Activated CD4-positive, alpha-beta T cell treated with anti-CD3 and anti-CD28 coated beads for 36 hours (primary cell): ENCODE data around the gene MMEL1. TPM values are rescaled to one million over a fixed set of nuclear protein-coding genes. Genes with fewer than 3 reads are reported as not detected.

Source experiments
- ATAC-seq: fragments of 200-7000 bp; cut with Tn5 transposase; one replicate; pipeline ENCODE4 v1.10.0; 2021; ENCODE audit warnings: mild to moderate bottlenecking, moderate library complexity
- CTCF ChIA-PET: fragments of 350-600 bp; sonication (Branson Sonifier 250); formaldehyde crosslinking; loops from one replicate; lab custom pipeline; 2021; ENCODE audit warnings: antibody characterized with exemption; lab: Charles Lee
- POLR2A ChIA-PET: fragments of 350-600 bp; sonication (Branson Sonifier 250); formaldehyde crosslinking; loops from one replicate; lab custom pipeline; 2021; ENCODE audit warnings: antibody characterized with exemption, inconsistent platforms; lab: Charles Lee
- DNase-seq: peaks from one replicate; pipeline ENCODE4 v3.0.0-alpha.2; 2020
- H3K27ac Mint-ChIP-seq: one replicate; pipeline ENCODE4 v1.8.0; 2021; ENCODE audit warnings: mixed read lengths
- H3K27me3 Mint-ChIP-seq: one replicate; pipeline ENCODE4 v1.8.0; 2021; ENCODE audit warnings: mixed read lengths
- H3K36me3 Mint-ChIP-seq: one replicate; pipeline ENCODE4 v1.8.0; 2021; ENCODE audit warnings: low read depth, mixed read lengths
- H3K4me1 Mint-ChIP-seq: one replicate; pipeline ENCODE4 v1.8.0; 2021; ENCODE audit warnings: mixed read lengths
- H3K4me3 Mint-ChIP-seq: one replicate; pipeline ENCODE4 v1.8.0; 2021; ENCODE audit warnings: mild to moderate bottlenecking, moderate library complexity, mixed read lengths
- H3K9me3 Mint-ChIP-seq: one replicate; pipeline ENCODE4 v1.8.0; 2021; ENCODE audit warnings: low read depth, mixed read lengths
- intact Hi-C, 2 experiments: fragments of 100-400 bp; cut with DNase I in 1 of 2; cut with micrococcal nuclease in 1 of 2; formaldehyde crosslinking; loops; one replicate each; pipeline versions ENCODE4 v1.14.2 to v1.15.1; 2022 to 2024; cut with DNase I, micrococcal nuclease
- total RNA-seq, 2 experiments: library from RNA; stranded (reverse); gene quantifications; one replicate each; pipeline ENCODE4 v1.2.3, GENCODE V29; 2021

MMEL1 gene
- total RNA-seq, 2 experiments from 2014 or later, result 0.97 to 1.4 TPM

- no peak overlapping the region for H3K27ac Mint-ChIP-seq
Measured at GRCh38 chr1:2597441-2598328, 35.1 kb downstream of the MMEL1 start.

GRCh38 chr1:2596530-2597333, 36.1 kb downstream of the MMEL1 start:
- no peaks in the 10 kb centered on the region for H3K36me3 Mint-ChIP-seq
- H3K4me3 Mint-ChIP-seq, result no peak overlapping the region
- intact Hi-C loops, result no loop called here
- H3K27me3 Mint-ChIP-seq, result no peaks in the 10 kb centered on the region
- peaks cover 4% of the 10 kb centered on the region for H3K9me3 Mint-ChIP-seq
- ATAC-seq, result no peak
- DNase-seq, result peak; percentile 3
- peaks cover 3% of the 10 kb centered on the region for H3K4me1 Mint-ChIP-seq
- CTCF ChIA-PET, result no interaction called here
- no peak overlapping the region for H3K27ac Mint-ChIP-seq
- POLR2A ChIA-PET, result no interaction called here

More at GRCh38 chr1:2597441-2598328, 35.1 kb downstream of the MMEL1 start:
- H3K36me3 Mint-ChIP-seq, result no peaks in the 10 kb centered on the region
- ChIA-PET POLR2A (no interaction called here), CTCF (no interaction called here)
- peaks cover 4% of the 10 kb centered on the region for H3K9me3 Mint-ChIP-seq
- peaks cover 2% of the 10 kb centered on the region for H3K4me1 Mint-ChIP-seq
- ATAC-seq, result no peak
- no peaks in the 10 kb centered on the region for H3K27me3 Mint-ChIP-seq
- DNase-seq, result peak; percentile 5
- H3K4me3 Mint-ChIP-seq, result no peak overlapping the region
- intact Hi-C loops, result no loop called here

- DNase-seq, result peak; percentile 3
- Mint-ChIP-seq H3K4me3 (no peak overlapping the region), H3K9me3 (peaks cover 4% of the 10 kb centered on the region), H3K27me3 (no peaks in the 10 kb centered on the region), H3K36me3 (no peaks in the 10 kb centered on the region), H3K27ac (no peak overlapping the region), H3K4me1 (peaks cover 3% of the 10 kb centered on the region)
- ChIA-PET CTCF (no interaction called here), POLR2A (no interaction called here)
- no peak for ATAC-seq
- intact Hi-C loops, result no loop called here
Measured at GRCh38 chr1:2595812-2596529, 36.8 kb downstream of the MMEL1 start.

GRCh38 chr1:2595261-2595811, 37.5 kb downstream of the MMEL1 start:
- no peak overlapping the region for H3K4me3 Mint-ChIP-seq
- DNase-seq, result peak; percentile 2
- H3K27me3 Mint-ChIP-seq, result no peaks in the 10 kb centered on the region
- no peak for ATAC-seq
- intact Hi-C loops, result no loop called here
- H3K27ac Mint-ChIP-seq, result no peak overlapping the region
- ChIA-PET CTCF (no interaction called here), POLR2A (no interaction called here)
- H3K4me1 Mint-ChIP-seq, result peaks cover 3% of the 10 kb centered on the region
- no peaks in the 10 kb centered on the region for H3K36me3 Mint-ChIP-seq
- peaks cover 4% of the 10 kb centered on the region for H3K9me3 Mint-ChIP-seq

- POLR2A ChIA-PET, result no interaction called here
Measured at GRCh38 chr1:2594641-2595131, 38.1 kb downstream of the MMEL1 start.

GRCh38 chr1:2594001-2594640, 38.7 kb downstream of the MMEL1 start:
- Mint-ChIP-seq H3K27ac (no peak overlapping the region), H3K4me3 (no peak overlapping the region), H3K36me3 (peaks cover 3% of the 10 kb centered on the region), H3K9me3 (peaks cover 4% of the 10 kb centered on the region), H3K27me3 (no peaks in the 10 kb centered on the region), H3K4me1 (peaks cover 3% of the 10 kb centered on the region)
- DNase-seq (peak; percentile 3), ATAC-seq (no peak)
- ChIA-PET CTCF (no interaction called here), POLR2A (no interaction called here)
- intact Hi-C loops, result no loop called here

More at GRCh38 chr1:2594641-2595131, 38.1 kb downstream of the MMEL1 start:
- no peaks in the 10 kb centered on the region for H3K27me3 Mint-ChIP-seq
- no peak overlapping the region for H3K27ac Mint-ChIP-seq
- H3K9me3 Mint-ChIP-seq, result peaks cover 4% of the 10 kb centered on the region
- DNase-seq, result peak; percentile 3
- ATAC-seq, result no peak
- H3K36me3 Mint-ChIP-seq, result no peaks in the 10 kb centered on the region
- CTCF ChIA-PET, result no interaction called here
- peaks cover 3% of the 10 kb centered on the region for H3K4me1 Mint-ChIP-seq
- intact Hi-C loops, result no loop called here
- no peak overlapping the region for H3K4me3 Mint-ChIP-seq

- H3K36me3 Mint-ChIP-seq, result peaks cover 3% of the 10 kb centered on the region
- H3K4me3 Mint-ChIP-seq, result no peak overlapping the region
- H3K27me3 Mint-ChIP-seq, result no peaks in the 10 kb centered on the region
- no peaks in the 10 kb centered on the region for H3K9me3 Mint-ChIP-seq
- ChIA-PET POLR2A (no interaction called here), CTCF (no interaction called here)
- peaks cover 3% of the 10 kb centered on the region for H3K4me1 Mint-ChIP-seq
- ATAC-seq (no peak), DNase-seq (no peak)
- H3K27ac Mint-ChIP-seq, result no peak overlapping the region
- intact Hi-C loops, result no loop called here
Measured at GRCh38 chr1:2593251-2593878, 39.5 kb downstream of the MMEL1 start.

GRCh38 chr1:2592672-2593071, 40.1 kb downstream of the MMEL1 start:
- DNase-seq (no peak), ATAC-seq (peak; percentile 30)
- intact Hi-C loops, result no loop called here
- CTCF ChIA-PET, result no interaction called here
- Mint-ChIP-seq H3K4me1 (peaks cover 5% of the 10 kb centered on the region), H3K27me3 (no peaks in the 10 kb centered on the region), H3K27ac (peak overlapping the region; percentile 37), H3K9me3 (no peaks in the 10 kb centered on the region), H3K36me3 (peaks cover 3% of the 10 kb centered on the region), H3K4me3 (peak overlapping the region; percentile 47)
- POLR2A ChIA-PET, result no interaction called here

GRCh38 chr1:2591581-2592261, 41.1 kb downstream of the MMEL1 start:
- ATAC-seq (no peak), DNase-seq (no peak)
- intact Hi-C loops, result no loop called here
- H3K36me3 Mint-ChIP-seq, result peaks cover 3% of the 10 kb centered on the region
- peaks cover 7% of the 10 kb centered on the region for H3K4me1 Mint-ChIP-seq
- H3K27ac Mint-ChIP-seq, result no peak overlapping the region
- CTCF ChIA-PET, result no interaction called here
- no peaks in the 10 kb centered on the region for H3K27me3 Mint-ChIP-seq
- POLR2A ChIA-PET, result no interaction called here
- no peak overlapping the region for H3K4me3 Mint-ChIP-seq
- no peaks in the 10 kb centered on the region for H3K9me3 Mint-ChIP-seq

- Mint-ChIP-seq H3K27me3 (no peaks in the 10 kb centered on the region), H3K9me3 (no peaks in the 10 kb centered on the region), H3K4me3 (no peak overlapping the region), H3K4me1 (peaks cover 7% of the 10 kb centered on the region), H3K36me3 (peaks cover 3% of the 10 kb centered on the region), H3K27ac (no peak overlapping the region)
- CTCF ChIA-PET, result no interaction called here
- POLR2A ChIA-PET, result no interaction called here
- ATAC-seq (no peak), DNase-seq (no peak)
- intact Hi-C loops, result no loop called here
Measured at GRCh38 chr1:2591233-2591580, 41.6 kb downstream of the MMEL1 start.
